Karpas-422 (cell line): ENCODE measurements around the gene SIX1. TPM values are rescaled to one million over a fixed set of nuclear protein-coding genes. Genes with fewer than 3 reads are reported as not detected.

Experiments
- DNase-seq: peaks from one replicate; pipeline ENCODE4 v3.0.0-alpha.2; 2015
- H2AFZ ChIP-seq: fragments of 200-600 bp; sonication (generic); 2 replicates; pipeline ENCODE4 v1.6.1; 2014; ENCODE audit warnings: antibody characterized with exemption, low read length, mixed read lengths
- H3K27ac ChIP-seq: fragments of 200-600 bp; sonication (generic); 2 replicates; pipeline ENCODE4 v1.5.1; 2014; ENCODE audit warnings: mild to moderate bottlenecking, low read length, moderate library complexity
- H3K27me3 ChIP-seq: fragments of 200-600 bp; sonication (generic); 2 replicates; pipeline ENCODE4 v1.6.1; 2014; ENCODE audit warnings: low read length, mixed read lengths
- H3K36me3 ChIP-seq: fragments of 200-600 bp; sonication (generic); 2 replicates; pipeline ENCODE4 v1.6.1; 2014; ENCODE audit warnings: low read length, mixed read lengths; ENCODE audit not compliant: insufficient read depth
- H3K4me1 ChIP-seq: fragments of 200-600 bp; sonication (generic); 2 replicates; pipeline ENCODE4 v1.6.1; 2014; ENCODE audit warnings: mild to moderate bottlenecking, low read length, mixed read lengths
- H3K4me2 ChIP-seq: fragments of 200-600 bp; sonication (generic); 2 replicates; pipeline ENCODE4 v1.6.1; 2014; ENCODE audit warnings: low read length, low read depth, mild to moderate bottlenecking; ENCODE audit not compliant: poor library complexity, severe bottlenecking
- H3K4me3 ChIP-seq: fragments of 200-600 bp; sonication (generic); 2 replicates; pipeline ENCODE4 v1.5.1; 2014; ENCODE audit warnings: mild to moderate bottlenecking, antibody characterized with exemption, low read length, mixed read lengths
- H3K79me2 ChIP-seq: fragments of 200-600 bp; sonication (generic); 2 replicates; pipeline ENCODE4 v1.6.1; 2014; ENCODE audit warnings: mild to moderate bottlenecking, low read length, mixed read lengths
- H3K9ac ChIP-seq: fragments of 200-600 bp; sonication (generic); 2 replicates; pipeline ENCODE4 v1.6.0; 2014; ENCODE audit warnings: low read length
- H3K9me2 ChIP-seq: fragments of 200-600 bp; sonication (generic), shearing (Covaris generic); replicated peaks from 2 replicates; pipeline ENCODE4 v1.6.0; 2014; ENCODE audit warnings: mild to moderate bottlenecking, low read length, moderate library complexity; ENCODE audit not compliant: insufficient read depth
- H3K9me3 ChIP-seq: fragments of 300-700, 200-600 bp; sonication (generic); 2 replicates; pipeline ENCODE4 v1.6.1; 2014; ENCODE audit warnings: low read length, mixed read lengths
- H4K20me1 ChIP-seq: fragments of 200-600 bp; sonication (generic); 2 replicates; pipeline ENCODE4 v1.6.1; 2014; ENCODE audit warnings: mild to moderate bottlenecking, antibody characterized with exemption, low read length, low read depth; ENCODE audit not compliant: insufficient read depth
- total RNA-seq: library from RNA; depleted of rRNA; stranded (reverse); fragments of >200 nt; shearing (Covaris generic); gene quantifications from 2 replicates; pipeline ENCODE4 v1.2.3, GENCODE V29; 2014; ENCODE audit warnings: low replicate concordance

The SIX1 gene
- total RNA-seq, 1 experiment from 2014 or later, result 0.56 TPM

DNA sequence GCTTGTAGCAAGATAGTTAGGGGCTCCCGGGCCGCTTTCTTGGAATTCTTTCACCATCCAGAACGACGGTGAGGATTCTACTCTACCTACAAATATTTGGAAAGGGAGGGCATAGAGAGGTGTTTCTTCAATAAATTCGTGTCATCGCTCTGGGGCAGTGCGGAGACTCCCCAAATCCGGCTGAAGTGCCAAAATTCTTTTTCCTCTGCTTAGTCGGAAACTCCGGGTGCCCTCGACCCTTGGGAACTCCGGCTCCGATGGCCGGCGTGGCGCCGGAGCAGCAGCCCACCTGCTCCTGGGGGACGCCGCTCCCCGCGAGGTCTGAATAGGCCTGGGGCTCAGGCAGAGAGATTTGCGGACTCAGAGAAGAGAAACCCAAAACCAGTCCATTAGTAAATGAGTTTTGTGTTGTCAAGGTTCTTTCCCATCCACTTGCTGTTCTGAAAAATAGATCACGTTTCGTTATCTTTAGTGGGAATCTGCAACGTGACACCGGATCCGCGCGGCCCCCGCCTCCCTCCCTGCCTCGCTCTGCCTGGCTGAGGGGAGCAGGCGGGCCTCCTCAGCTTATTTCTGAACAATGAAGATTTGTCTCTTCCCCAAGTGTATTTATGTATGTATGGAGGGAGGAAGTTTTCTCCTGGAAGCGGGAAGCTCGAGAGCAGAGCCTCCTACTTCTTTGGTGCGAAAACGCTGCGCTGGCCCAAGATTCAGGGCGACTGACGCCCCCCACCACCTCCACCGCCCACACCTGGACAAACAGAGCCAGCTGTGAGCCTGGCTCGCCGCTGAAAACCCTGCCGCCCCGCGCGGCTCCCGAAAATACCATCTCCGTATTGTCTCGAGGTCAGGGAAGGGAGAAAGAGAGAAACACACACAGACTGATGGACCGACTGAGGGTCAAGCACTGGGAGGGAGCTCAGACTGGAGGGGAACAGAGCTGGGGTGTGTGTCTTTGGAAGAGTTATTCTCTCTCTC, 3.7 kb upstream of the SIX1 start:
- Histone ChIP-seq H2AFZ (no peak overlapping the region), H3K36me3 (no peaks in the 10 kb centered on the region), H3K9me3 (no peaks in the 10 kb centered on the region), H3K9me2 (no peaks in the 10 kb centered on the region), H4K20me1 (no peaks in the 10 kb centered on the region), H3K27ac (no peak overlapping the region), H3K9ac (no peak overlapping the region), H3K4me1 (peaks cover 40% of the 10 kb centered on the region), H3K27me3 (no peaks in the 10 kb centered on the region), H3K4me3 (no peak overlapping the region), H3K79me2 (no peaks in the 10 kb centered on the region), H3K4me2 (peak overlapping the region; percentile 2)
- no peak for DNase-seq

DNA sequence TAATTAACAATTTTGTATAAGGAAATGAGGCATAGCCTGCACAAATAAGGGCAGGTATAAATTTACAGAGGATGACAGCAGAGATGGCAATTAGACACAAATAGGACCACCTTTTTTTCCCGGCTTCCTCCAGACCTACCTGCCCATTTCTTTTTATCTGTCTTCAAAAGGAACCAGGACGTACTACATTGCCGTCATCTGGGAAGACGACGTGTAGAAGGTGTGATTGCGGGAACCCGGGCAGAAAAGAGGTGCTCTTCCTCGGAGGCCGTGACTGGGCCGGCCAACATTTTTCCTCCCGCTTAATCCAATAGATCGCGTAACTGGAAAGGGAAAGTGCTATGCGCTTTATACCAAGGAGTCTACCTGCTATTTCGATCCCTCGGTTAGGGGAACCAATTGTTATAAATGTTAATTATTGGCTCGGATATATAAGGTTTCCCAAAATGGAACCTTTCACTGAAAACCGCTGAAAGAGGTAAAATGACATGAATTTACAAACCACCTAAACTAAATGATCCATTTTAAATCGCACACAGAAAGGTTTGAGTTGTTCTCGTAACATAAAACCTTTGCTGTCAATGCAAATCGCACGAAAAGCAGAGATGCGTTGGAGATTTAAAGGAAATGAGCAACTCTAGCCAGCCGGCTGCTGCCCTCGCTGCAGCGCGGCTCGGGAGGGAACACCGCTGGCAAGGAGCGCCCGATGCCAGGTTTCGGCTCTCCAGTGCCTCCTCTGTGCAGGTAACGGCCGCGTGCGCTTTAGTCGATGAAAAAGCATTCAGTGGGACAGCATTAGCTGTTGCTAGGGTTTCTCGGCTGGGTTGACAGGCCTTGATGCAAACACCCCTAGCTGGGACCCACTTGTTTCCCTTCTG, 2.8 kb upstream of the SIX1 start:
- Histone ChIP-seq H3K4me2 (peak overlapping the region; percentile 2), H3K9me2 (no peaks in the 10 kb centered on the region), H2AFZ (no peak overlapping the region), H3K4me3 (no peak overlapping the region), H3K9me3 (no peaks in the 10 kb centered on the region), H3K4me1 (peaks cover 44% of the 10 kb centered on the region), H4K20me1 (no peaks in the 10 kb centered on the region), H3K79me2 (no peaks in the 10 kb centered on the region), H3K27ac (no peak overlapping the region), H3K9ac (no peak overlapping the region), H3K36me3 (no peaks in the 10 kb centered on the region), H3K27me3 (no peaks in the 10 kb centered on the region)
- no peak for DNase-seq

DNA sequence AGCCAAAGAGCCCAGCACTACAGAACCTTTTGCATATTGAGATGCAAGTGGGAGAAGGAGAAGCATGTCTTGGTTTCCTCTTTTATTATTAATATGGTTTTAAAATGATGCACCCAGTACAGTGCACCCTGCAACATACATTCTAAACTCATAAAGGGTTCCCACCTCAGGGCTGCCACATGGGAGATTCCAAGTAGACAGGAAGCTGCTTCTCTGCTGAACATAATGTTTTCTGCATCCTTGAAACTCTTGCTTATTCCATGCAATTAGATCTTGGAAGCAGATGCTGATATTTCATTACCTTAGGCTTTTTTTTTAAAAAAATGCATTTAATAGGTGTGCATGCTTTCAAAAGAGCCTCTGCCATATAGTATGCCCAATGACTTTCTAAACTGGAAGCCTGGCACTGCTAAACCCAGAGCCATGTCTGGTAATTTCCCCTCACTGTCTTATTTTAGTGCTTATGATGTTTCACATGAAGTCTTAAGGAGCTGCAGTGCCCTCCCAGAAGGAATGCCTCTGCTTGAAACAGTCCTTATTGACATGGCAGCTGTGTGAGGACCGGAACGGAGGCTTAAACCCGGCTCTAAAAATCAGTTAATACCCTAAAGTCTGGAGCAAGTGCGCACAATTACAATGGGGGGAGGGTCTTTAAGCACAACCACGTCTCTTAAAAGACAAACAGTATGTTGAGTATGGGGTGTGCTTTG, 2.0 kb upstream of the SIX1 start:
- no peak overlapping the region for H2AFZ ChIP-seq
- H3K36me3 ChIP-seq, result no peaks in the 10 kb centered on the region
- peaks cover 42% of the 10 kb centered on the region for H3K4me1 ChIP-seq
- no peaks in the 10 kb centered on the region for H3K27me3 ChIP-seq
- H3K9ac ChIP-seq, result no peak overlapping the region
- no peaks in the 10 kb centered on the region for H3K9me2 ChIP-seq
- no peak overlapping the region for H3K4me3 ChIP-seq
- no peak overlapping the region for H3K4me2 ChIP-seq
- no peaks in the 10 kb centered on the region for H4K20me1 ChIP-seq
- H3K27ac ChIP-seq, result no peak overlapping the region
- H3K9me3 ChIP-seq, result no peaks in the 10 kb centered on the region
- no peak for DNase-seq
- H3K79me2 ChIP-seq, result no peaks in the 10 kb centered on the region

DNA sequence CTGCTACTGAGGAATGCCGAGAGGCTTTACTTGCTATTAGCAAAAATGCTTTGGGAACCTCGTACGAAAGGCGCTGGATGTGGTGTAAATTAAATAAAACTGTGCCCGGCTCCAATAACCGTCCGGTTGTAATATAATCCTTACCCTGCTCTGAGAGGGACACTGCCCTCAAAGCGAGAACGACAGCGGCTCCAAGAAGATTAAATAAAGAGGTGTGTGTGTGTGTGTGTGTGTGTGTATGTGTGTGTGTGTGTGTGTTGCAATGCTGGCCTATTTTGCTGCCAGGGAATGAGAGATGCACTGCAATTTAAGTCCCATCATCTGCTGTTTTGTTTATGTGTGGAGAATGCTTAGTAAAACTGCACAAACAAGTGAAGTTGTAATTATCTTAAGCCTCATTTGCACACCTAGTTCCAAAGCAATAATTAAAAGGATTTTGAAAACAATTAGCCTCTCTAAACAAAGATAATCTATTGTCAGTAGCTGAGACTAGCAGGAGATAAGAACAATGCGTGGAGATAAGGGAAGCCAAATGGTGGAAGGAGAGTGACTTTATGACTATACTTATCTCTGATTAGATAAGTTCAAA, 1.2 kb upstream of the SIX1 start:
- Histone ChIP-seq H3K9me3 (no peaks in the 10 kb centered on the region), H3K36me3 (no peaks in the 10 kb centered on the region), H3K27ac (no peak overlapping the region), H3K4me3 (no peak overlapping the region), H3K27me3 (no peaks in the 10 kb centered on the region), H3K79me2 (no peaks in the 10 kb centered on the region), H4K20me1 (no peaks in the 10 kb centered on the region), H3K4me2 (no peak overlapping the region), H3K9me2 (no peaks in the 10 kb centered on the region), H3K4me1 (peaks cover 37% of the 10 kb centered on the region), H3K9ac (no peak overlapping the region), H2AFZ (no peak overlapping the region)
- no peak for DNase-seq

DNA sequence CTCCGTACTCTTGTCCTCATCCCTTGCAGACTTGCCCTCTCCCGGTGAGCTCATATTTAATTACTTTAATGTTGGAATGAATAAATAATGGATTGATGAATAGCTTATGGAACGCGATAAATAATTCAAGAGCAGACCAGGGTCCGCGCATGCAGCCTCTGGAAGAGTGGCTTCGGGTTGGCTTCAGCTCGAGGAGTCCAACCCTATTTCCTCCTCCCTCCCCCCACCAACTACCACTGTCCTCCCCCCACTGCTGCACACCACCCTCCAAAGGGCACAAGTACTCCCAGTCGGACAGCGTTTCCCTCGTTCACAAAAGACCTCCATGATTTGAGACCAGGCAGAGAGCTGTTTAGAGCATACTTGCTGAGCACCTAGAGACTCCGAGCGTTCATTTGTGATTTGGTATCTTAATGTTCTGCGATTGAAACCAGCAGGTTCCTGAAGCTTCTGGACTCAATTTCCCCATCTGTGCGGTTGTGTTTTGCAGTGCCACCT, 647 bp upstream of the SIX1 start:
- no peak overlapping the region for H3K4me2 ChIP-seq
- H3K4me1 ChIP-seq, result peaks cover 37% of the 10 kb centered on the region
- no peaks in the 10 kb centered on the region for H3K9me3 ChIP-seq
- no peaks in the 10 kb centered on the region for H3K36me3 ChIP-seq
- H3K9ac ChIP-seq, result no peak overlapping the region
- no peak for DNase-seq
- H3K79me2 ChIP-seq, result no peaks in the 10 kb centered on the region
- H4K20me1 ChIP-seq, result no peaks in the 10 kb centered on the region
- no peaks in the 10 kb centered on the region for H3K9me2 ChIP-seq
- H3K27ac ChIP-seq, result no peak overlapping the region
- no peak overlapping the region for H3K4me3 ChIP-seq
- no peak overlapping the region for H2AFZ ChIP-seq
- no peaks in the 10 kb centered on the region for H3K27me3 ChIP-seq

- Histone ChIP-seq H3K4me2 (no peak overlapping the region), H3K4me1 (peaks cover 33% of the 10 kb centered on the region), H3K79me2 (no peaks in the 10 kb centered on the region), H3K9me2 (no peaks in the 10 kb centered on the region), H4K20me1 (no peaks in the 10 kb centered on the region), H2AFZ (no peak overlapping the region), H3K9me3 (no peaks in the 10 kb centered on the region), H3K36me3 (no peaks in the 10 kb centered on the region), H3K27me3 (no peaks in the 10 kb centered on the region), H3K27ac (no peak overlapping the region), H3K4me3 (no peak overlapping the region), H3K9ac (no peak overlapping the region)
- no peak for DNase-seq
These were observed 886 bp downstream of the SIX1 start for GRCh38 chr14:60648249-60648933.

DNA sequence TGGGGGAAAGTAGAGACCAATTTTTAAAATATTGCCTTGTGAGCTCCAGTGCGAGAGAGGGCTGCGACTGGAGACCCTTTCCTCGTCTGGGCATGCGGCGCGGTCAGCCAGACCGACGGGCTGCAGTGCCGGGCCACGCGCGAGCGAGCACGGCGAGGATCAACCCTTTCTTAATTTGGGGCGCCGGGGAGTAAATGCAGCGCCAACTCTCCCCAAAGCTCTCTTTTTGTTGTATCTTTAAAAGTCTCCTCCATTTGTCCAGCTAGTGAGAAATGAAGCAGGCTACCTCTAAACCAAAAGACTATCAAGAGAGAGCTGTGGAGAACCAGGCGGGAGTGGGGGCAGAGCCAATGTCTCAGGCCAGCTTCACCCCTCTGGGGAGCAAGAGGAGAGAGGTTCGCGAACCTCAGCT, 1.4 kb downstream of the SIX1 start:
- no peak overlapping the region for H2AFZ ChIP-seq
- no peaks in the 10 kb centered on the region for H3K79me2 ChIP-seq
- H3K27ac ChIP-seq, result no peak overlapping the region
- peak overlapping the region; percentile 54 for H3K9ac ChIP-seq
- H3K36me3 ChIP-seq, result no peaks in the 10 kb centered on the region
- no peaks in the 10 kb centered on the region for H3K9me2 ChIP-seq
- H3K27me3 ChIP-seq, result no peaks in the 10 kb centered on the region
- no peaks in the 10 kb centered on the region for H3K9me3 ChIP-seq
- H3K4me1 ChIP-seq, result peaks cover 33% of the 10 kb centered on the region
- H3K4me3 ChIP-seq, result peak overlapping the region; percentile 59
- no peaks in the 10 kb centered on the region for H4K20me1 ChIP-seq
- peak overlapping the region; percentile 81 for H3K4me2 ChIP-seq
- no peak for DNase-seq
